K562 (cell line): ENCODE data around the gene RABGAP1. TPM values are rescaled to one million over a fixed set of nuclear protein-coding genes. Genes with fewer than 3 reads are reported as not detected.

Experiments
- ARID1B ChIP-seq: fragments of 450-650 bp; IDR thresholded peaks from 2 replicates; pipeline ENCODE4 v1.6.1; 2016; ENCODE audit warnings: antibody characterized with exemption, mild to moderate bottlenecking, inconsistent platforms
- ATF3 ChIP-seq, 2 experiments: fragments of 450-650 bp in 1 of 2; sonication (generic) in 1 of 2; formaldehyde crosslinking in 1 of 2; IDR thresholded peaks in 1 of 2; conservative IDR thresholded peaks in 1 of 2; 2 replicates each; pipeline versions ENCODE4 v1.6.1 to v1.8.1; 2016 to 2023; ENCODE audit warnings: mild to moderate bottlenecking in 2 of 2, moderate library complexity in 2 of 2, inconsistent platforms in 1 of 2, missing genetic modification reagents in 1 of 2
- BCL6 ChIP-seq: fragments of 250-450 bp; sonication (Bioruptor Pico); IDR thresholded peaks from 2 replicates; pipeline ENCODE4 v1.4.0; 2020
- CBX2 ChIP-seq: fragments of 200-600 bp; sonication (generic); IDR thresholded peaks from one replicate; pipeline ENCODE4 v1.6.1; 2012; ENCODE audit warnings: mild to moderate bottlenecking, low read length, inconsistent platforms; ENCODE audit not compliant: insufficient read depth, poor library complexity, severe bottlenecking
- CREBBP ChIP-seq: IDR thresholded peaks from one replicate; pipeline ENCODE4 v1.6.1; 2012; ENCODE audit warnings: low read depth, mild to moderate bottlenecking, control low read depth, inconsistent platforms, low read length
- CSDE1 ChIP-seq, 2 experiments: fragments of 450-650 bp; IDR thresholded peaks; 2 replicates each; pipeline ENCODE4 v1.6.1; 2016; ENCODE audit warnings: mild to moderate bottlenecking in 1 of 2
- MBD2 ChIP-seq: sonication (generic); IDR thresholded peaks from 2 replicates; pipeline ENCODE4 v1.6.1; 2016; ENCODE audit warnings: low read depth, borderline replicate concordance
- MYC ChIP-seq, 2 experiments: fragments of 250-450 bp in 1 of 2; sonication (Bioruptor Pico) in 1 of 2; IDR thresholded peaks; 2 replicates each; pipeline versions ENCODE4 v1.5.1 to v1.6.1; 2012 to 2021; ENCODE audit warnings: low read depth in 2 of 2, borderline replicate concordance in 1 of 2, improper control_type of control experiment in 1 of 2, low read length in 1 of 2, mild to moderate bottlenecking in 1 of 2, moderate library complexity in 1 of 2
- PBX2 ChIP-seq, 2 experiments: IDR thresholded peaks in 1 of 2; conservative IDR thresholded peaks in 1 of 2; 2 replicates each; pipeline ENCODE4 v1.6.1; 2016; ENCODE audit warnings: low read depth in 2 of 2, mild to moderate bottlenecking in 1 of 2, missing compliant biosample characterization in 1 of 2, missing genetic modification characterization in 1 of 2, moderate library complexity in 1 of 2
- SMARCA5 ChIP-seq: fragments of 450-650 bp; IDR thresholded peaks from 2 replicates; pipeline ENCODE4 v1.6.1; 2016
- SNIP1 ChIP-seq: fragments of 450-650 bp; IDR thresholded peaks from 2 replicates; pipeline ENCODE4 v1.7.1; 2017; ENCODE audit warnings: low read depth, mild to moderate bottlenecking
- SP1 ChIP-seq: sonication (generic); formaldehyde crosslinking; IDR thresholded peaks from 2 replicates; pipeline ENCODE4 v1.8.1; 2022; ENCODE audit warnings: mild to moderate bottlenecking, missing genetic modification reagents
- THAP12 ChIP-seq: fragments of 250-450 bp; sonication (Bioruptor Pico); IDR thresholded peaks from 2 replicates; pipeline ENCODE4 v1.9.0; 2021; ENCODE audit warnings: mild to moderate bottlenecking, inconsistent platforms
- TRIM25 ChIP-seq: fragments of 450-650 bp; IDR thresholded peaks from 2 replicates; pipeline ENCODE4 v1.7.0; 2016; ENCODE audit warnings: borderline replicate concordance
- WHSC1 ChIP-seq: IDR thresholded peaks from one replicate; pipeline ENCODE4 v1.6.1; 2012; ENCODE audit warnings: low read length, control low read depth, inconsistent platforms
- ZEB2 ChIP-seq: fragments of 450-650 bp; IDR thresholded peaks from 2 replicates; pipeline ENCODE4 v1.6.1; 2016
- ZNF134 ChIP-seq: fragments of 250-450 bp; sonication (Bioruptor Pico); conservative IDR thresholded peaks from 2 replicates; pipeline ENCODE4 v1.4.0; 2020
- ZNF146 ChIP-seq: IDR thresholded peaks from one replicate; pipeline ENCODE4 v1.6.1; 2018; ENCODE audit warnings: missing compliant biosample characterization; ENCODE audit not compliant: unreplicated experiment
- ZNF224 ChIP-seq: sonication (generic); formaldehyde crosslinking; IDR thresholded peaks from 2 replicates; pipeline ENCODE4 v1.8.0; 2022; ENCODE audit warnings: mild to moderate bottlenecking, missing genetic modification reagents
- ZNF324 ChIP-seq: fragments of 250-450 bp; sonication (Bioruptor Pico); IDR thresholded peaks from 2 replicates; pipeline ENCODE4 v1.4.0; 2020; ENCODE audit warnings: mild to moderate bottlenecking
- polyA plus RNA-seq, 8 experiments: library from polyadenylated mRNA; depleted of rRNA in 4 of 8; stranded (reverse) in 5 of 8; unstranded in 3 of 8; fragments of >200 nt; fragmentation: Nextera tagmentation in 2 of 8; fragmentation: Illumina TruSeq in 1 of 8; extraction: Ambion mirVana in 2 of 8; extraction: Trizol in 1 of 8; gene quantifications; 2 replicates each; pipeline versions ENCODE4 v1.2.1 to v1.2.3, GENCODE V29; 2011 to 2014; ENCODE audit warnings: inconsistent platforms in 1 of 8, missing spikeins in 1 of 8
- total RNA-seq, 7 experiments: library from RNA; depleted of rRNA in 6 of 7; stranded (reverse); fragments of >200 nt in 6 of 7; fragmentation: Illumina TruSeq in 2 of 7; extraction: Trizol in 2 of 7; gene quantifications; 2 replicates each; pipeline versions ENCODE4 v1.2.1 to v1.2.3, GENCODE V29; 2011 to 2021; ENCODE audit warnings: low replicate concordance in 1 of 7

Gene RABGAP1
- total and polyA plus RNA-seq, 9 of the 15 experiments (the other 6 are each of a cell fraction or from before 2014, with no cell fraction given) = 1.5 to 22.7 (median 13.1) TPM

- TF ChIP-seq PBX2 (CRISPR knock-in tag; IDR thresholded peaks at IDR 0.05; ENCODE audit: low read depth) (no peak), PBX2 (tag; conservative IDR thresholded peaks at IDR 0.05; ENCODE audit: low read depth) (no peak), THAP12 (peak; percentile 22; the same call in 1 of the 2 replicates), ZNF324 (CRISPR knock-in tag) (no peak), ARID1B (peak; percentile 7; the same call in 1 of the 2 replicates), SNIP1 (no peak), ZNF146 (CRISPR knock-in tag) (no peak), ZEB2 (no peak), MYC (IDR thresholded peaks at IDR 0.05; ENCODE audit: low read depth, low read length) (0 out of 2 replicates have a peak, but pooled peaks have one; percentile 9), MYC (CRISPR knock-in tag; IDR thresholded peaks at IDR 0.05; ENCODE audit: borderline replicate concordance, low read depth) (no peak), SP1 (peak; percentile 69), ATF3 (IDR thresholded peaks at IDR 0.05) (no peak), ATF3 (CRISPR knock-in tag; conservative IDR thresholded peaks at IDR 0.05) (no peak), BCL6 (no peak), SMARCA5 (no peak), CSDE1 (IDR thresholded peaks at IDR 0.05) (no peak), CBX2 (no peak), ZNF134 (no peak), TRIM25 (no peak), ZNF224 (CRISPR knock-in tag) (no peak), CREBBP (no peak), WHSC1 (no peak), MBD2 (peak; percentile 71; the same call in 1 of the 2 replicates)
Observed at GRCh38 chr9:122940749-122941581, at the start of gene RABGAP1 (continued).
